MM.1S (cell line): Measurements from ENCODE around the gene IRS4.

Experiments used
- DNase-seq: peaks from one replicate; pipeline ENCODE4 v3.0.0-alpha.2; 2015
- H2AFZ ChIP-seq: fragments of 300-600 bp; sonication (generic); 2 replicates; pipeline ENCODE4 v1.6.0; 2016; ENCODE audit warnings: antibody characterized with exemption, low read length
- H3F3A ChIP-seq: fragments of 300-600 bp; sonication (generic); 2 replicates; pipeline ENCODE4 v1.6.1; 2016; ENCODE audit warnings: mild to moderate bottlenecking, antibody characterized with exemption, low read length, moderate library complexity, mixed read lengths; ENCODE audit not compliant: insufficient read depth
- H3K27ac ChIP-seq: fragments of 300-600 bp; sonication (generic); 2 replicates; pipeline ENCODE4 v1.5.1; 2016; ENCODE audit warnings: mild to moderate bottlenecking, low read length
- H3K27me3 ChIP-seq: fragments of 300-600 bp; sonication (generic); replicated peaks from 2 replicates; pipeline ENCODE4 v1.6.0; 2016; ENCODE audit warnings: low read length; ENCODE audit not compliant: insufficient read depth
- H3K36me3 ChIP-seq: fragments of 300-600 bp; sonication (generic); replicated peaks from 2 replicates; pipeline ENCODE4 v1.6.1; 2016; ENCODE audit warnings: mild to moderate bottlenecking, low read length, mixed read lengths; ENCODE audit not compliant: insufficient read depth
- H3K4me1 ChIP-seq: fragments of 300-600 bp; sonication (generic); 2 replicates; pipeline ENCODE4 v1.6.1; 2016; ENCODE audit warnings: low read length, mixed read lengths
- H3K4me2 ChIP-seq: fragments of 300-600 bp; sonication (generic); 2 replicates; pipeline ENCODE4 v1.6.0; 2016; ENCODE audit warnings: low read depth, low read length
- H3K4me3 ChIP-seq: fragments of 300-600 bp; sonication (generic); 2 replicates; pipeline ENCODE4 v1.5.1; 2016; ENCODE audit warnings: low read length, mixed read lengths
- H3K79me2 ChIP-seq: fragments of 300-600 bp; sonication (generic); 2 replicates; pipeline ENCODE4 v1.6.1; 2016; ENCODE audit warnings: mixed run types, low read length, mixed read lengths
- H3K9ac ChIP-seq: fragments of 300-600 bp; sonication (generic); 2 replicates; pipeline ENCODE4 v1.6.1; 2016; ENCODE audit warnings: low read length, mixed read lengths
- H3K9me2 ChIP-seq: fragments of 300-600 bp; sonication (generic); replicated peaks from 2 replicates; pipeline ENCODE4 v1.6.1; 2016; ENCODE audit warnings: mild to moderate bottlenecking, low read length, mixed read lengths; ENCODE audit not compliant: insufficient read depth
- H3K9me3 ChIP-seq: fragments of 300-600 bp; sonication (generic); replicated peaks from 2 replicates; pipeline ENCODE4 v1.6.1; 2016; ENCODE audit warnings: mild to moderate bottlenecking, low read length, mixed read lengths; ENCODE audit not compliant: insufficient read depth
- H4K20me1 ChIP-seq: fragments of 300-600 bp; sonication (generic); 2 replicates; pipeline ENCODE4 v1.6.1; 2016; ENCODE audit warnings: mild to moderate bottlenecking, low read length, moderate library complexity, mixed read lengths; ENCODE audit not compliant: insufficient read depth
- EZH2 ChIP-seq: fragments of 300-600 bp; sonication (generic); optimal IDR thresholded peaks from 2 replicates; pipeline ENCODE3; 2017; ENCODE audit warnings: low read depth, mild to moderate bottlenecking, antibody characterized with exemption, low read length, mixed read lengths
- EZH2phosphoT487 ChIP-seq: fragments of 300-600 bp; sonication (generic); IDR thresholded peaks from 2 replicates; pipeline ENCODE4 v1.6.1; 2018; ENCODE audit warnings: antibody characterized with exemption, low read length
- TF ChIP-seq, protein P1 (sequence below): fragments of 300-600 bp; sonication (generic); IDR thresholded peaks from 2 replicates; pipeline ENCODE4 v1.5.1; 2016; ENCODE audit warnings: antibody characterized with exemption, low read length, mixed read lengths

The IRS4 gene

DNA sequence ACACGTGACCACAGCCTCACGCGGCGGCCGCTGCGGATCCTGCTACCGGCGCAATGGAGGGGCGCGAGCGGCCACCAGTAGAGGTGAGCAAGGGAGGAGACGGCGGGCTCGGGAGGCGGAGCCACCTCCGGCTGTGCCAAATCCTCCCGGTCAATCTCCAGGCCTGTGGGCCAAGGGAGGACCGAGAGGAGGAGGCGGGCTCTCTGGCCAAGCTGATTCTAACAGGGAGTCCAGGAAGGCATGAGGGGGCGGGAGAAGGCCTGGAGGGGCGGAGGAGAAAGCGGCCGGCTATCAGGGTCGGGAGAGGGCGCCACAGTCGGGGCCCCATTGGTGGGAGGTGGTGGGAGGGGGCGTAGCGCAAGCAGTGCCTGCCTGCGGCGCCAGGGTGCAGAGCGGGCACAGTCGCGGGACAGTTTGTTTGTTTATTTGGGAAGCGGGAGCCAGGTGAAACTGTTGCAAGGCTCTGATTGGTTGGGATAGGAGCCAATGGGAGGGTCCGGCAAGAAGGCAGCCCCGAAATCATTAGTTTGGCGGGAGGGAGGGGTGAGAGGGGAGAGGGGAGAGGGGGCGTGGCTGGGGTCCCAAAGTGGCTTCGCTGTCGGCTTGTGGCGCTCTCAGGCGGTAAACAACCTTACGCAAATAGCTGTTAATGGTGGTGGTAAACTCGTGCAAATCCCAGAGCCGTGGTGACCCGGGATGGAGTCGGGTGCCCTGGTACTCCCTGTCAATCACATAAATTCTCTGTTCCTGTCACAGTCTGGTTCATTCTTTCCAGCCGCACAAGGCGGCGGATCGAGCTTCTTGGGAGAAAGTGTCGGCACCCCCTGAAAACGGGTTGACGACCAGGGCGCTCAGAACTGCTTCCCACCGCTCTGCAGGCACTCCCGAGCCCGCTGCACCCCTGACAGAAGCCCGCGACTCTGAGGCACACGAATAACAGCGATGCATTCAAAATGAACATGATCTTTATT lies at the start of gene IRS4:
Gene IRS4, minus strand, starts transcription at position 55 of the 971 bp plus-strand sequence.
- DNase-seq = peak; percentile 20
- Histone ChIP-seq H3K9ac (peak within 1 kb of the TSS; percentile 10; the same call in 1 of the 2 replicates), H3K27me3 (no peaks in the 10 kb centered on the region), H3K4me1 (no peaks in the 10 kb centered on the region), H4K20me1 (no peaks in the 10 kb centered on the region), H3K4me3 (peak within 1 kb of the TSS; percentile 52), H3K36me3 (no peaks in the 10 kb centered on the region), H3K9me2 (no peaks in the 10 kb centered on the region), H3K27ac (no peak within 1 kb of the TSS), H3K79me2 (no peaks in the 10 kb centered on the region), H2AFZ (peak within 1 kb of the TSS; percentile 61), H3K9me3 (no peaks in the 10 kb centered on the region), H3F3A (no peaks in the 10 kb centered on the region), H3K4me2 (peak within 1 kb of the TSS; percentile 47; the same call in 1 of the 2 replicates)
- no peak for TF ChIP-seq EZH2phosphoT487
- no peak for TF ChIP-seq EZH2
- TF ChIP-seq, protein P1, sequence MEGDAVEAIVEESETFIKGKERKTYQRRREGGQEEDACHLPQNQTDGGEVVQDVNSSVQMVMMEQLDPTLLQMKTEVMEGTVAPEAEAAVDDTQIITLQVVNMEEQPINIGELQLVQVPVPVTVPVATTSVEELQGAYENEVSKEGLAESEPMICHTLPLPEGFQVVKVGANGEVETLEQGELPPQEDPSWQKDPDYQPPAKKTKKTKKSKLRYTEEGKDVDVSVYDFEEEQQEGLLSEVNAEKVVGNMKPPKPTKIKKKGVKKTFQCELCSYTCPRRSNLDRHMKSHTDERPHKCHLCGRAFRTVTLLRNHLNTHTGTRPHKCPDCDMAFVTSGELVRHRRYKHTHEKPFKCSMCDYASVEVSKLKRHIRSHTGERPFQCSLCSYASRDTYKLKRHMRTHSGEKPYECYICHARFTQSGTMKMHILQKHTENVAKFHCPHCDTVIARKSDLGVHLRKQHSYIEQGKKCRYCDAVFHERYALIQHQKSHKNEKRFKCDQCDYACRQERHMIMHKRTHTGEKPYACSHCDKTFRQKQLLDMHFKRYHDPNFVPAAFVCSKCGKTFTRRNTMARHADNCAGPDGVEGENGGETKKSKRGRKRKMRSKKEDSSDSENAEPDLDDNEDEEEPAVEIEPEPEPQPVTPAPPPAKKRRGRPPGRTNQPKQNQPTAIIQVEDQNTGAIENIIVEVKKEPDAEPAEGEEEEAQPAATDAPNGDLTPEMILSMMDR = no peak

DNA sequence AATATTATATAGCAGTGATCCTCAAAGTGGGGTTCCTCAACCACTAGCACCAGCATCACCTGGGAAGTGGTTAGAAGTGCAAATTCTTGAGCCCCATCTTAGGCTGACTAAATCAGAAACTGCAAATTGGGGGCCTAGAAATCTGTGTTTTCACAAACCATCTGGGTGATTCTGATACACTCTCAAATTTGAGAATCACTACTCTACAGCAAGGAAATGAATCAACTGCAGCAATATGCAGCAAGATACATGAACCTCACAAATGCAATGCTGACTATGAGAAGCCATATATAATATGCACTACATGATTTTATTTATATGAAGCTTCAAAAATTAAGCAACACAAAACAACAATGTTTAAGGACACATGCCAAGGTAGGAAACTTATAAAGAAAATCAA lies 36.2 kb upstream of the IRS4 start:
- H3K4me2 ChIP-seq = no peak overlapping the region
- H3K9ac ChIP-seq = no peak overlapping the region
- H3K4me3 ChIP-seq = no peak overlapping the region
- no peaks in the 10 kb centered on the region for H3K36me3 ChIP-seq
- H3K79me2 ChIP-seq = no peaks in the 10 kb centered on the region
- H3K4me1 ChIP-seq = no peaks in the 10 kb centered on the region
- H3K27me3 ChIP-seq = no peaks in the 10 kb centered on the region
- no peaks in the 10 kb centered on the region for H3K9me2 ChIP-seq
- H3F3A ChIP-seq = no peaks in the 10 kb centered on the region
- no peak for DNase-seq
- no peak overlapping the region for H3K27ac ChIP-seq
- TF ChIP-seq EZH2phosphoT487 = no peak
- TF ChIP-seq, protein P1 = no peak
- no peak for TF ChIP-seq EZH2
- H4K20me1 ChIP-seq = no peaks in the 10 kb centered on the region
- H2AFZ ChIP-seq = no peak overlapping the region
- H3K9me3 ChIP-seq = no peaks in the 10 kb centered on the region

DNA sequence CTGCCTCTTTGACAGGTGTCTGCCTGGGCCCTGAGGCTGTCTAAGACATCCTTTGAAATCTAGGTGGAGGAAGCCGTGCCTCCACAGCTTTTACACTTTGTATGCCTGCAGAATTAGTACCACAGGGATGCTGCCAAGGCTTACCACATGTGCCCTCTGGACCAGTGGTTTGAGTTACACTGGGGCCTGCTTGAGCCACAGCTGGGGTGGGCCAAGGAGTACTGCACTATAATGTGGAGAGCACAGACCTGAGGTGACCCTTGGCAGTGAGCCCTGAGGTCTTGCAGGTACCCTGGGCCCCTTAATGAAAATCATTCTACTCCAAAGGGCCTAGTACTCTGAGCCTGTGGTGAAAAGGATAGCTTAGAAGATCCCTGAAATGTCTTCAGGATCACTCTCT lies 27.2 kb upstream of the IRS4 start:
- Histone ChIP-seq H3K36me3 (no peaks in the 10 kb centered on the region), H3K27me3 (no peaks in the 10 kb centered on the region), H3K4me1 (no peaks in the 10 kb centered on the region), H3K79me2 (no peaks in the 10 kb centered on the region), H3K4me2 (no peak overlapping the region), H3F3A (no peaks in the 10 kb centered on the region), H2AFZ (no peak overlapping the region), H4K20me1 (no peaks in the 10 kb centered on the region), H3K9me3 (no peaks in the 10 kb centered on the region), H3K27ac (no peak overlapping the region), H3K9me2 (no peaks in the 10 kb centered on the region), H3K4me3 (no peak overlapping the region), H3K9ac (no peak overlapping the region)
- TF ChIP-seq EZH2 (no peak), EZH2phosphoT487 (no peak)
- TF ChIP-seq, protein P1 = no peak
- no peak for DNase-seq
